Measurements from ENCODE around the gene GATA6.
"Not testable (repeated sequence)": the region's sequence is repeated elsewhere in the genome, so short reads cannot be mapped to it uniquely, and the experiment has no call there.

Gene GATA6

DNA sequence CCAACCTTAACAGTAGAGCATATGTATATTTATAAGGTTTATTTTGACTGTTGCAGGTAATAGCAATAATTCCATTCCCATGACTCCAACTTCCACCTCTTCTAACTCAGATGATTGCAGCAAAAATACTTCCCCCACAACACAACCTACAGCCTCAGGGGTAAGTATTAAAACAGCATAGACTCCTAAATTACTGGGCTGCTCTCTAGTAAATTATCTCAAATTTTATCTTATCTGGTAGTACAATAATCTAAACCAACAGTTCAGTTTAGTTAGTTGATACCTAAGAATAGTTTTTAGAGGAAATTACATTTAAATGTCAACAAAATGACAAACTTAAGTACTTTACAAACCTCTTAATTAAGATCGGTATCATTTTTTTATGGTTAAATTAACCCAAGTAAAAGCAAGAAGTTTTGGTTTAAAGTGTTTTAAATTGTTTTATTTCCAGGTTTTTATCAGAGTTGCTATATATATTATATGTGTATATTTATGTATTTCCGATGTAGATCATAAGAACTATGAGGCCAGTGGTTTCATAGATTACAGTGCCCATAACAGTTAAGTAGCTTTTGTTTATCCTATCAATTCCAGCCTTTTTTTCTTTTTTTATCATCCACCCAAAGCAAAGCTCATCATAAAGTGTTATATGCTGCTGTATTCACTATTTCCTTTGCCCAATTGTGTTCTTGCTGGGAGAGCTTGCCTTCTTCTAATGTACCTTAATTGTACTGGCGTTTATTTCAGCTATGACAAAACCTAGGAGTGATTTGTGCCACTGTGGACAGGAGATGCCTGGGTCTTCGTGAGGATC, 13.7 kb downstream of the GATA6 start:
- Histone ChIP-seq H3K36me3 (ENCODE audit: insufficient read depth, low read length) (no peaks in the 10 kb centered on the region), H3K4me1 (ENCODE audit: insufficient read depth, low read length) (peaks cover 10% of the 10 kb centered on the region; the same call in 1 of the 2 replicates), H3K9me3 (ENCODE audit: control insufficient read depth, insufficient read depth, low read length) (no peaks in the 10 kb centered on the region), H3K9ac (ENCODE audit: low read depth, low read length) (no peak overlapping the region)

- Histone ChIP-seq H3K4me1 (ENCODE audit: insufficient read depth, low read length) (peaks cover 10% of the 10 kb centered on the region; the same call in 1 of the 2 replicates), H3K9me3 (ENCODE audit: control insufficient read depth, insufficient read depth, low read length) (no peaks in the 10 kb centered on the region), H3K9ac (ENCODE audit: low read depth, low read length) (no peak overlapping the region), H3K36me3 (ENCODE audit: insufficient read depth, low read length) (no peaks in the 10 kb centered on the region)
These were observed 14.3 kb downstream of the GATA6 start for GRCh38 chr18:22183698-22184170.

- not testable (repeated sequence) for H3K36me3 ChIP-seq (ENCODE audit: insufficient read depth, low read length); H3K4me1 ChIP-seq (ENCODE audit: insufficient read depth, low read length); H3K9ac ChIP-seq (ENCODE audit: low read depth, low read length); H3K9me3 ChIP-seq (ENCODE audit: control insufficient read depth, insufficient read depth, low read length)
These were observed 15.2 kb downstream of the GATA6 start for GRCh38 chr18:22184573-22184972.

DNA sequence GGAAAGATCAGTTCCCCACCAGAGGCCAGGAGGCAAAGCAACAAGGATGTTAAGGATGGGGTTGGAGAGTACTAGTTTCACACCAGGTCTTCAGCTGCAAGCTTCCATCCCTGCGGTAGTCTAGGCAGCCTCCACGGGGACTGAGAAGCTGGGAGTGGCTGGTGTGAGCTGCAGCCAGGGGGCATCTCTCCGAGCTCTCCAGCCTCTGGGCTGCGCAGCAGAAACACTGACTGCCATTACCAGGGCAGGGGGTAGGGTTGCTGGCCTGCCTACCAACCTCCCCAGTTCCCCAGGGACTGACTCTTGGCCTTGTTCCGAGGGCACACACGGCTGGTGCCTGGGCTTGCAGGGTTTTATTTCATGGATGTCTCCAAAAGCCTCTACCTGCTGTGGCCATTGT, 15.9 kb downstream of the GATA6 start:
- Histone ChIP-seq H3K4me1 (ENCODE audit: insufficient read depth, low read length) (peaks cover 10% of the 10 kb centered on the region; the same call in 1 of the 2 replicates), H3K36me3 (ENCODE audit: insufficient read depth, low read length) (no peaks in the 10 kb centered on the region), H3K9ac (ENCODE audit: low read depth, low read length) (no peak overlapping the region), H3K9me3 (ENCODE audit: control insufficient read depth, insufficient read depth, low read length) (no peaks in the 10 kb centered on the region)

DNA sequence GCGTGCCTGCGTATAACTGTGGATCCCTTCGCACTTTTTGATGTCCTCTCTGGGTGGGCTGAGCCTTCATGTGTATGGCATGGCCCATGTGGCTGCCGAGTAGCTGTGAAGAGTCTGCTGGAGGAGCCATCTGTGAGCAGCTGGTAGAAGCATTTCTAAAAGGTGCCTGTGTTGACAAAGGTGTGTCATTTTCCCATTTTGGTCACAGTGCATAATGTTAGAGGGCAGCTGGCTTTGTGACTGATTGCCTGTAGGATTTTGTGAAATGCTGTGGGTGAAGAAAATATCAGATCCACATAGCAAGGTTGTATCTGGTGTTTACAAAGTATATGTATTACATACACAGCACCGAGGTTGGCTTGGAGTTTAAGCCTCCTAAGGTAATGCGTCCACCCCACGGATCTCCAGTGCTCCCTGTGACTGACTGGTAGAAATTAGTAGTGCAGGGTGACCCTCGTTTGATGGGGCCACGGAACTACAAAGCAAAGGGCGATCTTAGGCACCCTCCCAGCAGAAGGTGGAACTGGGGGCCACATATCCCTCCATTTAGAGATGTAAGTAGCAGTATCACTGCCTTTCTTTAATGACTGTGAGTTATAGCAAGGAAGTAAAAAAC, 16.5 kb downstream of the GATA6 start:
- H3K9me3 ChIP-seq (ENCODE audit: control insufficient read depth, insufficient read depth, low read length) = no peaks in the 10 kb centered on the region
- H3K9ac ChIP-seq (ENCODE audit: low read depth, low read length) = no peak overlapping the region
- H3K4me1 ChIP-seq (ENCODE audit: insufficient read depth, low read length) = peaks cover 10% of the 10 kb centered on the region; the same call in 1 of the 2 replicates
- H3K36me3 ChIP-seq (ENCODE audit: insufficient read depth, low read length) = no peaks in the 10 kb centered on the region

- Histone ChIP-seq H3K36me3 (ENCODE audit: insufficient read depth, low read length) (no peaks in the 10 kb centered on the region), H3K4me1 (ENCODE audit: insufficient read depth, low read length) (peaks cover 10% of the 10 kb centered on the region; the same call in 1 of the 2 replicates), H3K9ac (ENCODE audit: low read depth, low read length) (no peak overlapping the region), H3K9me3 (ENCODE audit: control insufficient read depth, insufficient read depth, low read length) (no peaks in the 10 kb centered on the region)
These were observed 17.1 kb downstream of the GATA6 start for GRCh38 chr18:22186484-22186971.

GRCh38 chr18:22188559-22189267, 19.3 kb downstream of the GATA6 start:
- Histone ChIP-seq H3K36me3 (ENCODE audit: insufficient read depth, low read length) (no peaks in the 10 kb centered on the region), H3K9ac (ENCODE audit: low read depth, low read length) (no peak overlapping the region), H3K4me1 (ENCODE audit: insufficient read depth, low read length) (peaks cover 13% of the 10 kb centered on the region; the same call in 1 of the 2 replicates), H3K9me3 (ENCODE audit: control insufficient read depth, insufficient read depth, low read length) (no peaks in the 10 kb centered on the region)

- H3K36me3 ChIP-seq (ENCODE audit: insufficient read depth, low read length) = no peaks in the 10 kb centered on the region
- no peaks in the 10 kb centered on the region for H3K9me3 ChIP-seq (ENCODE audit: control insufficient read depth, insufficient read depth, low read length)
- H3K9ac ChIP-seq (ENCODE audit: low read depth, low read length) = no peak overlapping the region
- H3K4me1 ChIP-seq (ENCODE audit: insufficient read depth, low read length) = peaks cover 17% of the 10 kb centered on the region; the same call in 1 of the 2 replicates
These were observed 20.2 kb downstream of the GATA6 start for GRCh38 chr18:22189449-22190166.

- H3K9me3 ChIP-seq (ENCODE audit: control insufficient read depth, insufficient read depth, low read length) = no peaks in the 10 kb centered on the region
- no peak overlapping the region for H3K9ac ChIP-seq (ENCODE audit: low read depth, low read length)
- peaks cover 8% of the 10 kb centered on the region for H3K4me1 ChIP-seq (ENCODE audit: insufficient read depth, low read length)
- H3K36me3 ChIP-seq (ENCODE audit: insufficient read depth, low read length) = no peaks in the 10 kb centered on the region
These were observed 21.9 kb downstream of the GATA6 start for GRCh38 chr18:22191346-22191695.

GRCh38 chr18:22191923-22192322, 22.5 kb downstream of the GATA6 start:
- Histone ChIP-seq H3K9ac (ENCODE audit: low read depth, low read length) (no peak overlapping the region), H3K36me3 (ENCODE audit: insufficient read depth, low read length) (no peaks in the 10 kb centered on the region), H3K9me3 (ENCODE audit: control insufficient read depth, insufficient read depth, low read length) (no peaks in the 10 kb centered on the region), H3K4me1 (ENCODE audit: insufficient read depth, low read length) (peaks cover 8% of the 10 kb centered on the region)

DNA sequence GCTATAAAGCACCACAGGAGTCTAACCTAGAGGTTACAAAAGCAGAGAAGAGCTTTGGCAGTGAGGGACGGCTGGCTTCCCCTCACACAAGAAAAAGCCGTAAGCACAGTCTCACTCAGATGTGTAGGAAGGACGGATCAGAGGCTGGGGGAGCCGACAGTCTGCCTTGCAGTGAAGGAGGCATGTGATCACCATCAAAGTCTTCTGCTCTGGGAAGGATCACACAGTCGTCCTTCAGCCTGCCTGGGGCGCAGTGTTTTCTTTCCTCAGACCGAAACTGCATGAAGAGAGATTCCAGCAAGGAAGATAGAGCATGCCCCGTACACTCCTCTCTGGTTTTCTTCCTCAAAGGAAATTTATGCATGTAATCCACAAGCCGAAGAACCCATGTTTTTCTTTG, 24.1 kb downstream of the GATA6 start:
- Histone ChIP-seq H3K36me3 (ENCODE audit: insufficient read depth, low read length) (no peaks in the 10 kb centered on the region), H3K4me1 (ENCODE audit: insufficient read depth, low read length) (peaks cover 12% of the 10 kb centered on the region), H3K9ac (ENCODE audit: low read depth, low read length) (no peak overlapping the region), H3K9me3 (ENCODE audit: control insufficient read depth, insufficient read depth, low read length) (no peaks in the 10 kb centered on the region)

GRCh38 chr18:22194151-22194598, 24.8 kb downstream of the GATA6 start:
- Histone ChIP-seq H3K9ac (ENCODE audit: low read depth, low read length) (no peak overlapping the region; the same call in 1 of the 2 replicates), H3K4me1 (ENCODE audit: insufficient read depth, low read length) (peaks cover 12% of the 10 kb centered on the region), H3K36me3 (ENCODE audit: insufficient read depth, low read length) (no peaks in the 10 kb centered on the region)

DNA sequence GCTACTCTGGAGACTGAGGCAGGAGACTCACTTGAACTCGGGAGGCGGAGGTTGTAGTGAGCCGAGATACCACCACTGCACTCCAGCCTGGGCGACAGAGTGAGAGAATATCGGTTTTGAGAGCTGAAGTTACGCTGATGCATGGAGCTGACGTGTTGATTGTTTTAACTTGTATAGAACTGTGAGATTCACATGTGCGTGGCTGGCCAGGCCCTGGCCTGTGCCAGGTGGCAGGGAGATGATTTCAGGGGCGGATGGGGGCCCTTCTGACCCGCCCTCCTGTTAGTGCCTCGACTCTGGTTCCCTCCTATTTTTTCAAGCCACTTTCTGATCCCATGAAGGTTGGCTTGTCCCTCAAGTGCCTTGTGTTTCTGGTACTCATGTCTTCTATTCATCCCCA, 25.7 kb downstream of the GATA6 start:
- H3K4me1 ChIP-seq (ENCODE audit: insufficient read depth, low read length) = peaks cover 12% of the 10 kb centered on the region
- no peaks in the 10 kb centered on the region for H3K36me3 ChIP-seq (ENCODE audit: insufficient read depth, low read length)
- H3K9me3 ChIP-seq (ENCODE audit: control insufficient read depth, insufficient read depth, low read length) = no peaks in the 10 kb centered on the region
- no peak overlapping the region for H3K9ac ChIP-seq (ENCODE audit: low read depth, low read length)

More at GRCh38 chr18:22194151-22194598, 24.8 kb downstream of the GATA6 start:
- H3K9me3 ChIP-seq (ENCODE audit: control insufficient read depth, insufficient read depth, low read length) = no peaks in the 10 kb centered on the region

- not testable (repeated sequence) for H3K9me3 ChIP-seq (ENCODE audit: control insufficient read depth, insufficient read depth, low read length); H3K36me3 ChIP-seq (ENCODE audit: insufficient read depth, low read length); H3K9ac ChIP-seq (ENCODE audit: low read depth, low read length)
- H3K4me1 ChIP-seq (ENCODE audit: insufficient read depth, low read length) = peaks cover 12% of the 10 kb centered on the region
These were observed 27.6 kb downstream of the GATA6 start for GRCh38 chr18:22196943-22197342.

Measured in ES-I3 (cell line).